ENCODE data around the gene PDIA6. TPM values are rescaled to one million over a fixed set of nuclear protein-coding genes. Genes with fewer than 3 reads are reported as not detected.

Gene PDIA6
- total and polyA plus RNA-seq, 2 donors (not counting 1 experiment from before 2014, with no cell fraction given), result 420 to 491 TPM

GRCh38 chr2:10829299-10829698 lies 16.7 kb upstream of the PDIA6 start:
- no peaks in the 10 kb centered on the region for H3K36me3 ChIP-seq (ENCODE audit: control insufficient read depth, insufficient read depth, low read length)
- no peak overlapping the region for H2AFZ ChIP-seq (ENCODE audit: low read length)
- TF ChIP-seq EZH2 (IDR thresholded peaks at IDR 0.05; ENCODE audit: low read length, missing control alignments) (no peak), CTCF (conservative IDR thresholded peaks at IDR 0.05 in 1 of 2, IDR thresholded peaks at IDR 0.05 in 1 of 2; ENCODE audit: low read depth in 1 of 2, low read length in 2 of 2) (no peak)
- H4K20me1 ChIP-seq (ENCODE audit: control insufficient read depth, extremely low read depth, insufficient read depth, low read length), result no peaks in the 10 kb centered on the region
- no peak overlapping the region for H3K27ac ChIP-seq (ENCODE audit: insufficient read depth, low read length)
- H3K9me3 ChIP-seq (ENCODE audit: control insufficient read depth, insufficient read depth, low read depth, low read length), result no peaks in the 10 kb centered on the region
- H3K9ac ChIP-seq (ENCODE audit: insufficient read depth, low read length), result no peak overlapping the region
- no peak for DNase-seq (ENCODE audit: low read depth in 2 of 2)
- H3K79me2 ChIP-seq (ENCODE audit: control insufficient read depth, insufficient read depth, low read length), result no peaks in the 10 kb centered on the region
- H3K4me2 ChIP-seq (ENCODE audit: extremely low read depth, insufficient read depth, low read length), result no peak overlapping the region
- peaks cover 30% of the 10 kb centered on the region for H3K27me3 ChIP-seq (ENCODE audit: control insufficient read depth, insufficient read depth, low read length)
- H3K4me1 ChIP-seq (ENCODE audit: control insufficient read depth, extremely low read depth, insufficient read depth, low read length), result no peaks in the 10 kb centered on the region
- no peak overlapping the region for H3K4me3 ChIP-seq (replicated peaks in 1 of 4; ENCODE audit: control extremely low read depth in 1 of 4, insufficient read depth in 1 of 4, low read depth in 3 of 4, low read length in 4 of 4)

- Histone ChIP-seq H3K79me2 (ENCODE audit: control insufficient read depth, insufficient read depth, low read length) (no peaks in the 10 kb centered on the region), H3K27me3 (ENCODE audit: control insufficient read depth, insufficient read depth, low read length) (peaks cover 30% of the 10 kb centered on the region), H4K20me1 (ENCODE audit: control insufficient read depth, extremely low read depth, insufficient read depth, low read length) (no peaks in the 10 kb centered on the region), H3K36me3 (ENCODE audit: control insufficient read depth, insufficient read depth, low read length) (no peaks in the 10 kb centered on the region), H3K9ac (ENCODE audit: insufficient read depth, low read length) (no peak overlapping the region), H3K9me3 (ENCODE audit: control insufficient read depth, insufficient read depth, low read depth, low read length) (no peaks in the 10 kb centered on the region), H3K4me3 (replicated peaks in 1 of 4; ENCODE audit: control extremely low read depth in 1 of 4, insufficient read depth in 1 of 4, low read depth in 3 of 4, low read length in 4 of 4) (no peak overlapping the region), H3K4me2 (ENCODE audit: extremely low read depth, insufficient read depth, low read length) (no peak overlapping the region), H3K27ac (ENCODE audit: insufficient read depth, low read length) (no peak overlapping the region), H2AFZ (ENCODE audit: low read length) (no peak overlapping the region), H3K4me1 (ENCODE audit: control insufficient read depth, extremely low read depth, insufficient read depth, low read length) (no peaks in the 10 kb centered on the region)
- TF ChIP-seq CTCF (conservative IDR thresholded peaks at IDR 0.05 in 1 of 2, IDR thresholded peaks at IDR 0.05 in 1 of 2; ENCODE audit: low read depth in 1 of 2, low read length in 2 of 2) (no peak), EZH2 (IDR thresholded peaks at IDR 0.05; ENCODE audit: low read length, missing control alignments) (no peak)
- no peak for DNase-seq (ENCODE audit: low read depth in 2 of 2)
Observed at GRCh38 chr2:10828346-10828745, 15.8 kb upstream of the PDIA6 start.

- Histone ChIP-seq H3K79me2 (ENCODE audit: control insufficient read depth, insufficient read depth, low read length) (no peaks in the 10 kb centered on the region), H2AFZ (ENCODE audit: low read length) (no peak overlapping the region), H4K20me1 (ENCODE audit: control insufficient read depth, extremely low read depth, insufficient read depth, low read length) (no peaks in the 10 kb centered on the region), H3K36me3 (ENCODE audit: control insufficient read depth, insufficient read depth, low read length) (no peaks in the 10 kb centered on the region), H3K27me3 (ENCODE audit: control insufficient read depth, insufficient read depth, low read length) (peaks cover 29% of the 10 kb centered on the region), H3K9me3 (ENCODE audit: control insufficient read depth, insufficient read depth, low read depth, low read length) (no peaks in the 10 kb centered on the region), H3K9ac (ENCODE audit: insufficient read depth, low read length) (no peak overlapping the region), H3K4me2 (ENCODE audit: extremely low read depth, insufficient read depth, low read length) (no peak overlapping the region), H3K4me3 (replicated peaks in 1 of 4; ENCODE audit: control extremely low read depth in 1 of 4, insufficient read depth in 1 of 4, low read depth in 3 of 4, low read length in 4 of 4) (no peak overlapping the region), H3K27ac (ENCODE audit: insufficient read depth, low read length) (no peak overlapping the region), H3K4me1 (ENCODE audit: control insufficient read depth, extremely low read depth, insufficient read depth, low read length) (no peaks in the 10 kb centered on the region)
- TF ChIP-seq CTCF (conservative IDR thresholded peaks at IDR 0.05 in 1 of 2, IDR thresholded peaks at IDR 0.05 in 1 of 2; ENCODE audit: low read depth in 1 of 2, low read length in 2 of 2) (no peak), EZH2 (IDR thresholded peaks at IDR 0.05; ENCODE audit: low read length, missing control alignments) (no peak)
- DNase-seq (ENCODE audit: low read depth in 2 of 2), result no peak
Observed at GRCh38 chr2:10826625-10827024, 14.0 kb upstream of the PDIA6 start.

All from fibroblast of lung (primary cell).